ENCODE data around the gene MED12L.

- TF ChIP-seq POLR2A (IDR thresholded peaks at IDR 0.05; ENCODE audit: low read depth) = no peak
- no peak for TF ChIP-seq POLR2AphosphoS5 (IDR thresholded peaks at IDR 0.05)
- TF ChIP-seq, protein P1, sequence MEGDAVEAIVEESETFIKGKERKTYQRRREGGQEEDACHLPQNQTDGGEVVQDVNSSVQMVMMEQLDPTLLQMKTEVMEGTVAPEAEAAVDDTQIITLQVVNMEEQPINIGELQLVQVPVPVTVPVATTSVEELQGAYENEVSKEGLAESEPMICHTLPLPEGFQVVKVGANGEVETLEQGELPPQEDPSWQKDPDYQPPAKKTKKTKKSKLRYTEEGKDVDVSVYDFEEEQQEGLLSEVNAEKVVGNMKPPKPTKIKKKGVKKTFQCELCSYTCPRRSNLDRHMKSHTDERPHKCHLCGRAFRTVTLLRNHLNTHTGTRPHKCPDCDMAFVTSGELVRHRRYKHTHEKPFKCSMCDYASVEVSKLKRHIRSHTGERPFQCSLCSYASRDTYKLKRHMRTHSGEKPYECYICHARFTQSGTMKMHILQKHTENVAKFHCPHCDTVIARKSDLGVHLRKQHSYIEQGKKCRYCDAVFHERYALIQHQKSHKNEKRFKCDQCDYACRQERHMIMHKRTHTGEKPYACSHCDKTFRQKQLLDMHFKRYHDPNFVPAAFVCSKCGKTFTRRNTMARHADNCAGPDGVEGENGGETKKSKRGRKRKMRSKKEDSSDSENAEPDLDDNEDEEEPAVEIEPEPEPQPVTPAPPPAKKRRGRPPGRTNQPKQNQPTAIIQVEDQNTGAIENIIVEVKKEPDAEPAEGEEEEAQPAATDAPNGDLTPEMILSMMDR (IDR thresholded peaks at IDR 0.05) = peak in 2 of 3 experiments; percentile 23 to 38
- TF ChIP-seq EP300 (IDR thresholded peaks at IDR 0.05) = no peak
Measured at GRCh38 chr3:151290673-151291072, 205.2 kb downstream of the MED12L start.
